GM10248 (cell line): ENCODE results near the gene MYEF2.

ENCODE experiments used
- CTCF ChIA-PET: fragments of 300-600 bp; sonication (Branson Sonifier 250); formaldehyde crosslinking; extraction: SDS; loops from one replicate; lab custom pipeline; 2021; ENCODE audit warnings: antibody characterized with exemption; lab: Yijun Ruan, JAX
- POLR2A ChIA-PET: fragments of 350-650 bp; sonication (Branson Sonifier 250); formaldehyde crosslinking; extraction: SDS; loops from one replicate; lab custom pipeline; 2020; ENCODE audit warnings: antibody characterized with exemption; lab: Yijun Ruan, JAX
- DNase-seq: peaks from one replicate; pipeline ENCODE4 v3.0.0; 2012; ENCODE audit errors: extremely low spot score
- TF ChIP-seq, protein P1 (sequence below): IDR thresholded peaks from 2 replicates; pipeline ENCODE4 v1.5.1; 2012; ENCODE audit warnings: mild to moderate bottlenecking, low read depth; ENCODE audit errors: extremely low read depth, missing control alignments, control extremely low read depth

MYEF2 gene

DNA sequence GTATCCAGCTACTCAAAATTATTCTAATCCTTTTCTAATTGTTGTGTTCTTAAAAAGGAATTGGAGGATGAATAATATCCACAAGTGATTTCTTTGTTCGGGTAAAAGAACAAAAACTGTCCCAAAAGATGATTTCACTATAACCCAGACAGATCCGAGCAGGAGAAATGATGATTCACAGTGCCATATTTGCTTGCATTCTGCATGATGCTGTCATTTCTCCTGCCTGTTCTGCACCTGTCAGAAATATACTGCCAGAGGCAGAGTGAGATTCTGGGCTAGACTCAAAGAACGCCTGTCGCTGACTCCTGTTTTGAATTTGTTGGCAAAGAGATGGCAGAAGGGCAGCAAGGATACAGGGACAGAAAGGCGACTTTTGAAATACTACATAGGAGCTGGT, 92.0 kb downstream of the MYEF2 start:
- POLR2A ChIA-PET: no interaction called here
- no peak for DNase-seq
- CTCF ChIA-PET: interaction anchor here (1.6 to 4.0 kb wide), 4 partner anchors 9 to 374 kb away, joined by 5 to 24 read pairs (median 16); no protein-coding TSS in a partner anchor
- TF ChIP-seq, protein P1, sequence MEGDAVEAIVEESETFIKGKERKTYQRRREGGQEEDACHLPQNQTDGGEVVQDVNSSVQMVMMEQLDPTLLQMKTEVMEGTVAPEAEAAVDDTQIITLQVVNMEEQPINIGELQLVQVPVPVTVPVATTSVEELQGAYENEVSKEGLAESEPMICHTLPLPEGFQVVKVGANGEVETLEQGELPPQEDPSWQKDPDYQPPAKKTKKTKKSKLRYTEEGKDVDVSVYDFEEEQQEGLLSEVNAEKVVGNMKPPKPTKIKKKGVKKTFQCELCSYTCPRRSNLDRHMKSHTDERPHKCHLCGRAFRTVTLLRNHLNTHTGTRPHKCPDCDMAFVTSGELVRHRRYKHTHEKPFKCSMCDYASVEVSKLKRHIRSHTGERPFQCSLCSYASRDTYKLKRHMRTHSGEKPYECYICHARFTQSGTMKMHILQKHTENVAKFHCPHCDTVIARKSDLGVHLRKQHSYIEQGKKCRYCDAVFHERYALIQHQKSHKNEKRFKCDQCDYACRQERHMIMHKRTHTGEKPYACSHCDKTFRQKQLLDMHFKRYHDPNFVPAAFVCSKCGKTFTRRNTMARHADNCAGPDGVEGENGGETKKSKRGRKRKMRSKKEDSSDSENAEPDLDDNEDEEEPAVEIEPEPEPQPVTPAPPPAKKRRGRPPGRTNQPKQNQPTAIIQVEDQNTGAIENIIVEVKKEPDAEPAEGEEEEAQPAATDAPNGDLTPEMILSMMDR: no peak

DNA sequence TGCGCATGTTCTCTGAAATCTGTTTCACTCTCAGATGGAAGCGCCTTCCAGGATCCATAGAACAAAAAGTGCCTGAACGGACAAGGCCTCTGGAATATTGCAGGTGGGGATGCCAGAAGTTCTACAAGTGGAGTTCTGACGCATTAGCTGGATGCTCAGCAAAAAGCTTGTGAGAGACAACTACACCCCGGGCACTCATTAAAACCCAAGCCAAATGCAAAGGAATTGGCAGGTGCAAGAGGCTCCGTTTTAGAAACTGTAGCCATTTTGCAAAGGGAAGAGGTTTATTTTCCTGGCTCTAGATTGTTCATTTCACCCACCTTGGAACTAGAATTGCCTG, 92.5 kb downstream of the MYEF2 start:
- DNase-seq: no peak
- ChIA-PET CTCF (interaction anchor here (0.7 to 4.0 kb wide), 25 partner anchors 8 to 890 kb away, joined by 3 to 31 read pairs (median 5); no protein-coding TSS in a partner anchor), POLR2A (no interaction called here)
- TF ChIP-seq, protein P1: no peak

DNA sequence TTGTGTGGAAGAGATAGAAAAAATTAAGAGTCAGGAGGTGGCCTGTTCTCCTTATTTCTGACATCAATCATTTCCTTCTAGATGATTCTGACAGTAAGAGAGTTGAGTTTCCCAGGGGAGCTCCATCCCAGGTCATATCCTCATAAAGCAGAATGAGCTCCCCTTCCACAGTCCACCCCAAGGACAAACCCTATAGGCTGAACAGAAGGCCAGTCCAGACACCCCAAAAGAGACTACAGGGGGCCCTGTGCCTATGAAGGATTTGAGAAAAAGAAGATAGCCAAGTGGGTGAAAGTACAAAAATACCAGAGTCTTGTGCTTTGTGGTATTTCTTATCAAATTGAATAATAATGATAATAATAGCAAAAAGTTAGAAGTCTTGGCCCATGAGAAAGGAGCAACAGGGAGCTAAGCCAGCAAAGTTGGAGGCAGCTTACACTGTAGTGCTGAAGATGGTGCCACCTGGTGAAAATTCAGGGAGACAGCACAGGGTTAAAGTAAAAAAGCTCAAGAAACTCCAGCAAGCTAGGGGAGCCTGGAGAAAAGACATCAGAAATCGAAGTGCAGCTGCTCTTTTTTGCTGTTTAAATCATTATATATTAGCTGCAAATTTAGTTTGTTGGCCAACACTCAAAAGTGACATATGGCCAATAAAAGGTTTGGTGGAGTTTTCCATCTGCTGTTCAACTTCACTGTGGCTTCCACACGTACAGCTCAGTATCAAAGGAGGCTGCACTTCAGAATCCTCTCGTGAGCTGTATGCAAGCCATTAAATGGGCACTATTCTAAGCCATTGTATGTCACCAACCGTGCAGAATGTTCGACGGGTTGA, 93.1 kb downstream of the MYEF2 start:
- CTCF ChIA-PET: interaction anchor here (0.7 to 4.0 kb wide), 26 partner anchors 8 to 889 kb away, joined by 3 to 31 read pairs (median 4); no protein-coding TSS in a partner anchor
- peak; percentile 24 for DNase-seq
- TF ChIP-seq, protein P1: peak; percentile 52
- POLR2A ChIA-PET: no interaction called here
